Measurements from ENCODE around the gene HBM.
"Not testable (repeated sequence)": the region's sequence is repeated elsewhere in the genome, so short reads cannot be mapped to it uniquely, and the experiment has no call there.

The HBM gene

GRCh38 chr16:155031-155398, 10.8 kb upstream of the HBM start:
- H3K4me3 ChIP-seq (replicated peaks; ENCODE audit: low read depth, low read length): peak overlapping the region; percentile 46
- no peak for TF ChIP-seq CTCF (IDR thresholded peaks at IDR 0.05; ENCODE audit: low read depth, low read length, missing control alignments)
- no peak for DNase-seq (ENCODE audit: extremely low read depth, low read depth)

GRCh38 chr16:159136-159849, 6.5 kb upstream of the HBM start:
- no peak for TF ChIP-seq CTCF (IDR thresholded peaks at IDR 0.05; ENCODE audit: low read depth, low read length, missing control alignments)
- DNase-seq (ENCODE audit: extremely low read depth, low read depth): no peak
- no peak overlapping the region for H3K4me3 ChIP-seq (replicated peaks; ENCODE audit: low read depth, low read length)

- not testable (repeated sequence) for H3K4me3 ChIP-seq (replicated peaks; ENCODE audit: low read depth, low read length); DNase-seq (ENCODE audit: extremely low read depth, low read depth)
Measured at GRCh38 chr16:160242-160641, 5.5 kb upstream of the HBM start.

GRCh38 chr16:160691-161190, 5.0 kb upstream of the HBM start:
- TF ChIP-seq CTCF (IDR thresholded peaks at IDR 0.05; ENCODE audit: low read depth, low read length, missing control alignments): no peak
- H3K4me3 ChIP-seq (replicated peaks; ENCODE audit: low read depth, low read length): no peak overlapping the region
- DNase-seq (ENCODE audit: extremely low read depth, low read depth): no peak

GRCh38 chr16:162271-162991, 3.3 kb upstream of the HBM start:
- no peak overlapping the region for H3K4me3 ChIP-seq (replicated peaks; ENCODE audit: low read depth, low read length)
- TF ChIP-seq CTCF (IDR thresholded peaks at IDR 0.05; ENCODE audit: low read depth, low read length, missing control alignments): no peak
- no peak for DNase-seq (ENCODE audit: extremely low read depth, low read depth)

- not testable (repeated sequence) for H3K4me3 ChIP-seq (replicated peaks; ENCODE audit: low read depth, low read length); DNase-seq (ENCODE audit: extremely low read depth, low read depth)
Measured at GRCh38 chr16:163139-163538, 2.6 kb upstream of the HBM start.

- not testable (repeated sequence) for DNase-seq (ENCODE audit: extremely low read depth, low read depth); H3K4me3 ChIP-seq (replicated peaks; ENCODE audit: low read depth, low read length)
Measured at GRCh38 chr16:163696-164095, 2.1 kb upstream of the HBM start.

GRCh38 chr16:164134-164823, 1.5 kb upstream of the HBM start:
- H3K4me3 ChIP-seq (replicated peaks; ENCODE audit: low read depth, low read length); DNase-seq (ENCODE audit: extremely low read depth, low read depth): not testable (repeated sequence)
